ENCODE data around the gene CD44.
"Not testable (repeated sequence)": the region's sequence is repeated elsewhere in the genome, so short reads cannot be mapped to it uniquely, and the experiment has no call there.

CD44 gene

DNA sequence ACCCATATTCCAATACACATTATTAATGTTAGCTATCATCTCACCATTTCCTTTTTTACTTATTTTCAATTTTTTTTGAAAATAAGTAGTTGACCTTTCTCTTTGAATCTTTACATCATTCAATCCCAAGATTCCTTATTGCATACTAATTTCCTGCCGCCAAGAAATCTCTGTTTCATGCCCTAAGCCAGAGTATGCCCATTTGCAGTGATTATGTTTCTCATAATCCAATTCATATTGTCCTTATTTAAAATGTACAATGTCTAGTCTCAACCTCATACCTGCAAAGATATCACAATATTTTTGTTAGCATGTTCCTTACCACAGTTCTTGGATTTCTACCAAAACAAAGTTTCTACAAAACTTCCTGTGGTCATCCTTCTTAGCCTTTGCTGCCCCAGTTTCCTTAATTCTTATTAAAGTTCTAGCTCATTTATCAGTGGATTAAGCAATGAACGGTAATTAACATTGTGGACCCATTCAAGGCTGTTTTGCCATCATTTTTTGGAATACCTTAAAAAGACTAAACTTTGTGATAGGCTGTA, 75.3 kb downstream of the CD44 start:
- DNase-seq (ENCODE audit: low read depth in 3 of 3): no peak

DNA sequence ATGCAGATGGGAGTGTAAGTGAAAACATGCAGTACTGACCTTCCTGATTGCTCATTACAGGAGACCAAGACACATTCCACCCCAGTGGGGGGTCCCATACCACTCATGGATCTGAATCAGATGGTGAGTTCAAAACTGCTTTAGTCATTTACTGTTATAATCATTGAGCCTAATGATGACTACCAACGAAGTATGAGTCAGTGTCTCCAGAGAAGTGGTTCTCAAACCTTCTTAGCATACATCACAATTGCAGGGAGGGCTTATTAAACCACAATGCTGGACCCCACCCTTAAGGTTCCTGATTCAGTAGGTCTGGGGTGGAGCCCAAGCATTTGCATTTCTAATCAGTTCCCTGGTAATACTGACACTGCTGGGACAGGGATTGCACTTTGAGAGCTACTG, 75.8 kb downstream of the CD44 start:
- peak in 1 of 3 experiments; percentile 23 for DNase-seq (ENCODE audit: low read depth in 3 of 3)

GRCh38 chr11:35215945-35216344, 77.0 kb downstream of the CD44 start:
- DNase-seq (ENCODE audit: low read depth in 3 of 3): no peak

DNA sequence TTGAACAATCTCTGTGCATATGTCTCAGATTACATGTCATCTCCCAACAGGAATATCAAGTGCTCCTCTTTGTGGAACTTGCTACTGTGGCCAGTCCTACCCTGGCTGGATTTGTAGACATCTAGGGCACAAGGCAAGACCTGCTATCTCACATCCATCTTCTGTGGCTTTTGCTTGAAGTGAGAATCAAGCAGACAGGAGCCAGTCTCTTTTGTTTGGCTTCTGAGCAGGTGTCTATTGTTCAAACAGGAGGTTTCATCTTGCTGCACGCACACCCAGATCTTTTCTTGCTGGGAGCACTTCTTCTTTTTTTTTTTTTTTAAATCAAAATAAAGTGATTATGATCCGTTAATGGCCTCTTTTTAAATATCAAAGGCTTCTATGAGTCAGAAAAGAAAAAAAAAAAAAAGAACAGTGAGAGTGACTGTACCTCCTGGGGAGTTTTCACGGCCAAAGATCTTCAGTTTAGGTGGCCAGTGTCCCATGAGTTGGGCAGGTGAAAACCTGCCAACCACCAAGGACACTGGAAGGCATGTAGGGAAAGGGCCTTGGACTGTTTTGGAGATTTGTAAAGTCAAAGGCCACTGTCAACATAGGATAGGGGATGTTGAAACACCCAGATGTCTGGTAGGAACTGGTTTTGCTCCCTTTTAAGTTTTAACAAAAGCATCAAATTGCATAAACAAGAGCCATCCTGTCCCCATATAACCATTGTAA, 78.1 kb downstream of the CD44 start:
- no peak for DNase-seq (ENCODE audit: low read depth in 3 of 3)

DNA sequence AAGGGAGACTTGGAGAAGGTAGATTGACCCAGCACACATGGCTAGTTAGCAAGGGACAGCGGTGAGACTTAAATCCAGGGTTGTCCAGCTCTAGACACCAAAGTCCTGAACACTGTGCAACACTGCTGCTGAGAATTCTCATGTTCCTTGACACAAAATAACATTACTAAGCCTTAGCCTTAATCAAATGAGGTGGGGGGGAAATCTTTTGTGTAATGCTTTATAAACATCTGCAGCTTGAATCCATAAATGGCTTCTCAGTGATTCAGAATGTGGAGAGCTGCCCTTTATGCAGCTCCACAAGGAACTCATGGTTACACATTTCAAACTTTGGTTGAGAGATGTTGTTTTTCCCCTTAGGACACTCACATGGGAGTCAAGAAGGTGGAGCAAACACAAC, 80.0 kb downstream of the CD44 start:
- DNase-seq (ENCODE audit: low read depth in 3 of 3): no peak

- no peak for DNase-seq (ENCODE audit: low read depth in 3 of 3)
These were observed 84.4 kb downstream of the CD44 start for GRCh38 chr11:35223371-35223796.

DNA sequence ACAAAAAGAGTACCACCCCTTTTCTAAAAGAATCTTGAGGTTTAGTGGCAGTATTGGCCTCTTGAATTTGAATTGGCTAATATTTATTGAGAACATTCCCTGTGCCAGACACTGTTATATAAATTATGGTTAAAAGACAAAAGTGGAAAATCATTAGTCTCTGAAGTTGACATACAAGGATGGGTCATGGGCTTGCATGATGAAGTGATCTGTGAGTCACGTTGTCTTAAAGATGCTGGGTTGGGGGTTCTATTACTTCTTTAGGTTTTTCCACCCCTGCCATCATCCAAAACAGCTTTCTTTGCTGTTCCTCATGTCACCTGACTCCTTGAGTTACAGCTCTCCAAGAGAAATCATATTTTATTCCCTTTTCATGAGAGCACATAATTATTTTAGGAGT, 85.0 kb downstream of the CD44 start:
- no peak for DNase-seq (ENCODE audit: low read depth in 3 of 3)

- no peak for DNase-seq (ENCODE audit: low read depth in 3 of 3)
These were observed 87.1 kb downstream of the CD44 start for GRCh38 chr11:35225946-35226520.

- DNase-seq (ENCODE audit: low read depth in 3 of 3): not testable (repeated sequence)
These were observed 87.8 kb downstream of the CD44 start for GRCh38 chr11:35226756-35227155.

GRCh38 chr11:35227576-35228327, 88.8 kb downstream of the CD44 start:
- no peak for DNase-seq (ENCODE audit: low read depth in 3 of 3)

DNA sequence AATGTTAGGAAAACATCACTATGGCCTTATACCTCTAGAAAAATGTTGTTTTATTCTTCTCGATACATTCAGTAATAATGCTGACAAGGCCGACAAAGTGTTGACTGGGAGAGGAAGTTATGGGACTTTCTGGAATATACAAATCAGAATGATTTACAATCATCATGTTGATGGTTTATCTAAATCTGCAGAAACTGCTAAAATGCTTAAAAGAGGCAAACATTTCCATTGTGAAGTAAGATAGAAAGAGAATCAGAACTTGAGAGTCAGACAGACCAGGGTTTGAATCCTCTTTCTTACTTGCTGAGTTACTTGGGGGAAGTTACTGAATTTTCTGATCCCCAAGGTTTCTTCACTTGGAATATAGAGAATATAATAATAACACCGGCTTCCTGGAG, 89.4 kb downstream of the CD44 start:
- DNase-seq (ENCODE audit: low read depth in 3 of 3): no peak

DNA sequence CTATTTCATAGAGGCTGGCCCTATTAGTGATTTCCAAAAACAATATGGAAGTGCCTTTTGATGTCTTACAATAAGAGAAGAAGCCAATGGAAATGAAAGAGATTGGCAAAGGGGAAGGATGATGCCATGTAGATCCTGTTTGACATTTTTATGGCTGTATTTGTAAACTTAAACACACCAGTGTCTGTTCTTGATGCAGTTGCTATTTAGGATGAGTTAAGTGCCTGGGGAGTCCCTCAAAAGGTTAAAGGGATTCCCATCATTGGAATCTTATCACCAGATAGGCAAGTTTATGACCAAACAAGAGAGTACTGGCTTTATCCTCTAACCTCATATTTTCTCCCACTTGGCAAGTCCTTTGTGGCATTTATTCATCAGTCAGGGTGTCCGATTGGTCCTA, 91.4 kb downstream of the CD44 start:
- DNase-seq (ENCODE audit: low read depth in 3 of 3): no peak

- DNase-seq (ENCODE audit: low read depth in 3 of 3): no peak
These were observed 92.3 kb downstream of the CD44 start for GRCh38 chr11:35231076-35231860.

DNA sequence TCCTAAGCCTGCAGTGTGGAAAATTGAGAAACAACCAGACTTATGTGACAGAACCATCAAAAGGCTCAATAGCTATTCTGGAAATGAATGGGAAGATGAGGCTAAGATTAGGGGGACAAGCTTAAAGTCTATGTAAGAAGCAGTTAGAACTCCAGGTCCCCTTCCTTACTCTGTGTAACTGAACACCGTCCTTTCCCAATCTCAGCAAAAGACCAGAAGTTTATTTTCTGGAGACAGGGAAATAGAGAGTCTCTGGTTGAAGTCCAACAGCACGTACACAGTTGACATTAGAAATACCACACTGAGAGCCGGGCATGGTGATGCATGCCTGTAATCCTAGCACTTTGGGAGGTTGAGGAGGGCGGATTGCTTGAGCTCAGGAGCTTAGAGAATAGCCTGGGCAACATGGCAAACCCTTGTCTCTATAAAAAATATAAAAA, 93.9 kb downstream of the CD44 start:
- no peak for DNase-seq (ENCODE audit: low read depth in 3 of 3)

- no peak for DNase-seq (ENCODE audit: low read depth in 3 of 3)
These were observed 94.5 kb downstream of the CD44 start for GRCh38 chr11:35233518-35233917.

GRCh38 chr11:35234460-35235156, 95.6 kb downstream of the CD44 start:
- no peak for DNase-seq (ENCODE audit: low read depth in 3 of 3)

GRCh38 chr11:35235157-35235468, 96.1 kb downstream of the CD44 start:
- no peak for DNase-seq (ENCODE audit: low read depth in 3 of 3)

GRCh38 chr11:35235498-35235897, 96.5 kb downstream of the CD44 start:
- DNase-seq (ENCODE audit: low read depth in 3 of 3): no peak

GRCh38 chr11:35235936-35236666, 97.1 kb downstream of the CD44 start:
- peak in 2 of 3 experiments; percentile 24 to 42 for DNase-seq (ENCODE audit: low read depth in 3 of 3)

DNA sequence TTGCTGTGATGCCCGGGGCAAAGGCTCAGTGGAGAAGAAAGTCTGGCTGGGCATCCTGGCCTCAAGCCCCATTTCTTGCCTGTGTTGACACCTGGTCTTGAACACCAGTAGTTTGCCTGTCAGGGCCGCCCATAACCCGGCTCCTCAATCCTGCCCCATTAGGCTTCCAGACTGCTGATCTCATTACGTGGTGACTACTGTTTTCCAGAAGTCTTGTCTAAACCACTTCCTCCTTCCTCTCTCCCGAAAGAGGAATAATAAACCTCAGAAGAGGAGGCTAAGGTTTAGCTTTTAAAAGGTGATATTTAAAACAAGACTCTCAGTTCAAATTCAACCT, 97.7 kb downstream of the CD44 start:
- DNase-seq (ENCODE audit: low read depth in 3 of 3): no peak

- no peak for DNase-seq (ENCODE audit: low read depth in 3 of 3)
These were observed 98.4 kb downstream of the CD44 start for GRCh38 chr11:35237351-35237750.
